Liver (tissue), 9 donors: ENCODE results near the gene P4HA2. TPM values are rescaled to one million over a fixed set of nuclear protein-coding genes. Genes with fewer than 3 reads are reported as not detected.

Experiments used
- DNase-seq: peaks from one replicate; pipeline ENCODE4 v3.0.0-alpha.2; 2017; ENCODE audit warnings: low spot score
- H3K27ac ChIP-seq, 2 donors: one replicate each; pipeline ENCODE4 v1.7.0; 2013; ENCODE audit warnings: inconsistent platforms in 2 of 2, low read length in 2 of 2, control low read depth in 1 of 2, low read depth in 1 of 2, mild to moderate bottlenecking in 1 of 2
- H3K27me3 ChIP-seq, 4 donors: one replicate each; pipeline versions ENCODE4 v1.6.1 to v1.7.0; 2013; ENCODE audit warnings: low read length in 3 of 4, inconsistent platforms in 1 of 4, mild to moderate bottlenecking in 1 of 4, moderate library complexity in 1 of 4; ENCODE audit not compliant: control insufficient read depth in 4 of 4, insufficient read depth in 4 of 4
- H3K36me3 ChIP-seq, 4 donors: one replicate each; pipeline versions ENCODE4 v1.6.1 to v1.7.0; 2013; ENCODE audit warnings: low read length in 3 of 4, mild to moderate bottlenecking in 3 of 4, low read depth in 1 of 4, moderate library complexity in 1 of 4; ENCODE audit not compliant: control insufficient read depth in 4 of 4, insufficient read depth in 3 of 4
- H3K4me1 ChIP-seq, 4 donors: one replicate each; pipeline versions ENCODE4 v1.6.1 to v1.7.0; 2013; ENCODE audit warnings: low read length in 3 of 4, mild to moderate bottlenecking in 3 of 4, moderate library complexity in 1 of 4; ENCODE audit not compliant: control insufficient read depth in 4 of 4, insufficient read depth in 4 of 4
- H3K4me3 ChIP-seq, 3 donors: one replicate each; pipeline versions ENCODE4 v1.6.1 to v1.7.0; 2013; ENCODE audit warnings: low read length in 3 of 3, control low read depth in 1 of 3, low read depth in 1 of 3, mild to moderate bottlenecking in 1 of 3
- H3K9ac ChIP-seq, 2 donors: one replicate each; pipeline ENCODE4 v1.7.0; 2013; ENCODE audit warnings: low read length in 2 of 2, mild to moderate bottlenecking in 2 of 2, moderate library complexity in 2 of 2, control low read depth in 1 of 2, low read depth in 1 of 2
- H3K9me3 ChIP-seq, 4 donors: one replicate each; pipeline versions ENCODE4 v1.6.1 to v1.7.0; 2013; ENCODE audit warnings: low read length in 3 of 4; ENCODE audit not compliant: control insufficient read depth in 4 of 4
- CTCF ChIP-seq: fragments of 150-350 bp; IDR thresholded peaks from 2 replicates; pipeline ENCODE4 v1.5.1; 2017; ENCODE audit warnings: improper control_type of control experiment, low read depth, low read length; ENCODE audit not compliant: missing input control
- EGR1 ChIP-seq, 2 donors: IDR thresholded peaks; 2 replicates each; pipeline ENCODE4 v1.6.1; 2016 to 2018; ENCODE audit warnings: antibody characterized with exemption in 2 of 2, low read depth in 2 of 2
- FOXA1 ChIP-seq: IDR thresholded peaks from 2 replicates; pipeline ENCODE4 v1.6.1; 2016; ENCODE audit warnings: antibody characterized with exemption
- FOXA2 ChIP-seq: IDR thresholded peaks from 2 replicates; pipeline ENCODE4 v1.6.1; 2016; ENCODE audit warnings: antibody characterized with exemption
- HNF4A ChIP-seq, 2 donors: conservative IDR thresholded peaks; 2 replicates each; pipeline ENCODE4 v1.6.1; 2016; ENCODE audit warnings: antibody characterized with exemption in 2 of 2, mild to moderate bottlenecking in 2 of 2
- HNF4G ChIP-seq: IDR thresholded peaks from 2 replicates; pipeline ENCODE4 v1.6.1; 2016; ENCODE audit warnings: antibody characterized with exemption
- JUND ChIP-seq, 2 donors: IDR thresholded peaks; 2 replicates each; pipeline ENCODE4 v1.6.1; 2016; ENCODE audit warnings: antibody characterized with exemption in 2 of 2
- MAX ChIP-seq: IDR thresholded peaks from 2 replicates; pipeline ENCODE4 v1.6.1; 2016; ENCODE audit warnings: antibody characterized with exemption
- NR2F2 ChIP-seq: IDR thresholded peaks from 2 replicates; pipeline ENCODE4 v1.6.1; 2016; ENCODE audit warnings: antibody characterized with exemption
- REST ChIP-seq: IDR thresholded peaks from 2 replicates; pipeline ENCODE4 v1.6.1; 2016; ENCODE audit warnings: antibody characterized with exemption, mild to moderate bottlenecking
- RXRA ChIP-seq, 2 donors: IDR thresholded peaks; 2 replicates each; pipeline ENCODE4 v1.6.1; 2017 to 2018; ENCODE audit warnings: antibody characterized with exemption in 2 of 2, mild to moderate bottlenecking in 1 of 2
- SP1 ChIP-seq: IDR thresholded peaks from 2 replicates; pipeline ENCODE4 v1.6.1; 2018; ENCODE audit warnings: antibody characterized with exemption, mild to moderate bottlenecking
- TAF1 ChIP-seq: conservative IDR thresholded peaks from 2 replicates; pipeline ENCODE4 v1.6.1; 2016; ENCODE audit warnings: antibody characterized with exemption, mild to moderate bottlenecking
- WGBS: extraction: QIAGEN DNeasy Blood & Tissue Kit; methylation state at CpG from one replicate; pipeline ENCODE4 v1.1.7; 2013; 5-methylcytosine and 5-hydroxymethylcytosine counted together
- polyA plus RNA-seq, 2 donors: library from polyadenylated mRNA; stranded (reverse) in 1 of 2; unstranded in 1 of 2; fragments of 200-250 nt in 1 of 2; fragments of >200 nt in 1 of 2; fragmentation: Nextera tagmentation in 1 of 2; extraction: Ambion mirVana in 1 of 2; gene quantifications; one replicate each; pipeline versions ENCODE4 v1.2.1 to v1.2.3, GENCODE V29; 2013 to 2015
- total RNA-seq, 2 donors: library from RNA; depleted of rRNA; stranded (reverse); fragments of >200 nt; gene quantifications; one replicate each; pipeline ENCODE4 v1.2.3, GENCODE V29; 2014
- TF ChIP-seq, protein P1 (sequence below): IDR thresholded peaks from 2 replicates; pipeline ENCODE4 v1.6.1; 2016; ENCODE audit warnings: antibody characterized with exemption
- donor health status: healthy.
- donor health status: healthy.
- donor health status: healthy.
- donor health status: healthy.
- donor health status: healthy.

P4HA2 gene
- total and polyA plus RNA-seq, 4 donors: 4.6 to 7.9 (median 6.1) TPM

- Histone ChIP-seq H3K4me1 (no peaks in the 10 kb centered on the region), H3K36me3 (peaks cover 0 to 22% (median 3%) of the 10 kb centered on the region in 4 donors), H3K4me3 (no peak overlapping the region), H3K27ac (no peak overlapping the region), H3K27me3 (no peaks in the 10 kb centered on the region), H3K9me3 (no peaks in the 10 kb centered on the region), H3K9ac (no peak overlapping the region)
- no peak for TF ChIP-seq MAX
- TF ChIP-seq TAF1: no peak
- no peak for TF ChIP-seq NR2F2
- TF ChIP-seq EGR1 (IDR thresholded peaks at IDR 0.05; ENCODE audit: low read depth in 2 of 2): no peak
- 96% methylated on average over 1 of the region's 1 CpG for WGBS
- no peak for DNase-seq
Measured at GRCh38 chr5:132210944-132211343, 16.7 kb downstream of the P4HA2 start.

GRCh38 chr5:132209901-132210545 is 17.6 kb downstream of the P4HA2 start:
- WGBS: 96% methylated on average over 11 of the region's 11 CpGs
- TF ChIP-seq HNF4A (conservative IDR thresholded peaks at IDR 0.05) (no peak), FOXA2 (no peak), CTCF (no peak), REST (no peak), HNF4G (no peak), SP1 (no peak), NR2F2 (no peak), FOXA1 (no peak), RXRA (IDR thresholded peaks at IDR 0.05) (no peak)
- no peak for DNase-seq
- no peaks in the 10 kb centered on the region for H3K27me3 ChIP-seq
- H3K9ac ChIP-seq: no peak overlapping the region
- H3K4me3 ChIP-seq: no peak overlapping the region
- H3K36me3 ChIP-seq: peaks cover 0 to 22% (median 3%) of the 10 kb centered on the region in 4 donors
- no peaks in the 10 kb centered on the region for H3K4me1 ChIP-seq
- no peaks in the 10 kb centered on the region for H3K9me3 ChIP-seq
- H3K27ac ChIP-seq: no peak overlapping the region

- no peak overlapping the region for H3K4me3 ChIP-seq
- no peaks in the 10 kb centered on the region for H3K9me3 ChIP-seq
- 87% methylated on average over 9 of the region's 9 CpGs for WGBS
- H3K4me1 ChIP-seq: no peaks in the 10 kb centered on the region
- H3K27me3 ChIP-seq: no peaks in the 10 kb centered on the region
- no peak for TF ChIP-seq HNF4G
- TF ChIP-seq, protein P1, sequence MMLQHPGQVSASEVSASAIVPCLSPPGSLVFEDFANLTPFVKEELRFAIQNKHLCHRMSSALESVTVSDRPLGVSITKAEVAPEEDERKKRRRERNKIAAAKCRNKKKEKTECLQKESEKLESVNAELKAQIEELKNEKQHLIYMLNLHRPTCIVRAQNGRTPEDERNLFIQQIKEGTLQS: no peak
- TF ChIP-seq REST: no peak
- TF ChIP-seq JUND (IDR thresholded peaks at IDR 0.05): no peak
- H3K36me3 ChIP-seq: peaks cover 0 to 22% (median 3%) of the 10 kb centered on the region in 4 donors
- H3K9ac ChIP-seq: no peak overlapping the region
- H3K27ac ChIP-seq: no peak overlapping the region
- DNase-seq: no peak
Measured at GRCh38 chr5:132209131-132209530, 18.5 kb downstream of the P4HA2 start.
